Measurements from ENCODE around the gene CNPY1. TPM values are rescaled to one million over a fixed set of nuclear protein-coding genes. Genes with fewer than 3 reads are reported as not detected.
A peak's percentile ranks its signal among the peaks of the same experiment; 100 is the strongest.

The CNPY1 gene
- total RNA-seq, 4 donors from 2014 or later = not detected

GRCh38 chr7:155461631-155462030 is 84.7 kb downstream of the CNPY1 start:
- no peaks in the 10 kb centered on the region for H3K9me3 ChIP-seq
- H3K36me3 ChIP-seq = no peaks in the 10 kb centered on the region
- no peak for TF ChIP-seq EP300 (IDR thresholded peaks at IDR 0.05)
- TF ChIP-seq POLR2AphosphoS5 (IDR thresholded peaks at IDR 0.05) = no peak
- no peak for TF ChIP-seq POLR2A (IDR thresholded peaks at IDR 0.05; ENCODE audit: low read depth)
- no peak for TF ChIP-seq CTCF (IDR thresholded peaks at IDR 0.05)
- H3K4me1 ChIP-seq = peaks cover 27 to 44% (median 39%) of the 10 kb centered on the region in 4 donors
- WGBS = 19% methylated on average over 3 of the region's 3 CpGs
- DNase-seq (ENCODE audit: extremely low spot score) = no peak
- no peak overlapping the region for H3K4me3 ChIP-seq
- no peak overlapping the region for H3K27ac ChIP-seq (replicated peaks in 1 of 4)
- intact Hi-C loops (cut with DNase I) = no loop called here
- H3K27me3 ChIP-seq = peaks cover 9 to 97% (median 88%) of the 10 kb centered on the region in 4 donors

- Histone ChIP-seq H3K4me1 (peaks cover 26 to 44% (median 39%) of the 10 kb centered on the region in 4 donors), H3K4me3 (no peak overlapping the region), H3K36me3 (no peaks in the 10 kb centered on the region), H3K9me3 (no peaks in the 10 kb centered on the region), H3K27ac (replicated peaks in 1 of 4) (no peak overlapping the region), H3K27me3 (peaks cover 9 to 97% (median 88%) of the 10 kb centered on the region in 4 donors)
- intact Hi-C loops (cut with DNase I) = no loop called here
- TF ChIP-seq CTCF (IDR thresholded peaks at IDR 0.05) (no peak), POLR2AphosphoS5 (IDR thresholded peaks at IDR 0.05) (no peak), POLR2A (IDR thresholded peaks at IDR 0.05; ENCODE audit: low read depth) (no peak), EP300 (IDR thresholded peaks at IDR 0.05) (no peak)
- no peak for DNase-seq (ENCODE audit: extremely low spot score)
- WGBS = 19% methylated on average over 8 of the region's 8 CpGs
These were observed 85.3 kb downstream of the CNPY1 start for GRCh38 chr7:155460926-155461613.

- TF ChIP-seq POLR2AphosphoS5 (IDR thresholded peaks at IDR 0.05) (no peak), POLR2A (IDR thresholded peaks at IDR 0.05; ENCODE audit: low read depth) (no peak), CTCF (IDR thresholded peaks at IDR 0.05) (no peak), EP300 (IDR thresholded peaks at IDR 0.05) (no peak)
- Histone ChIP-seq H3K4me3 (no peak overlapping the region), H3K36me3 (no peaks in the 10 kb centered on the region), H3K27me3 (peaks cover 9 to 97% (median 87%) of the 10 kb centered on the region in 4 donors), H3K27ac (replicated peaks in 1 of 4) (no peak overlapping the region), H3K4me1 (peaks cover 29 to 46% (median 38%) of the 10 kb centered on the region in 4 donors), H3K9me3 (no peaks in the 10 kb centered on the region)
- WGBS = 10% methylated on average over 27 of the region's 34 CpGs
- intact Hi-C loops (cut with DNase I) = no loop called here
- no peak for DNase-seq (ENCODE audit: extremely low spot score)
These were observed 86.5 kb downstream of the CNPY1 start for GRCh38 chr7:155459700-155460461.

- H3K27me3 ChIP-seq = peaks cover 9 to 97% (median 87%) of the 10 kb centered on the region in 4 donors
- 5% methylated on average over 28 of the region's 68 CpGs for WGBS
- intact Hi-C loops (cut with DNase I) = no loop called here
- no peaks in the 10 kb centered on the region for H3K36me3 ChIP-seq
- peak overlapping the region; percentile 39 to 64 (median 42) for H3K4me3 ChIP-seq
- TF ChIP-seq POLR2AphosphoS5 (IDR thresholded peaks at IDR 0.05) (no peak), CTCF (IDR thresholded peaks at IDR 0.05) (no peak)
- no peaks in the 10 kb centered on the region for H3K9me3 ChIP-seq
- no peak for DNase-seq (ENCODE audit: extremely low spot score)
- H3K4me1 ChIP-seq = peaks cover 37 to 54% (median 46%) of the 10 kb centered on the region in 4 donors
- no peak overlapping the region for H3K27ac ChIP-seq (replicated peaks in 1 of 4)
These were observed 87.3 kb downstream of the CNPY1 start for GRCh38 chr7:155458878-155459699.
